OCI-LY3 (cell line): ENCODE results near the gene USP7.

Source experiments
- H2AFZ ChIP-seq: fragments of 200-600, 300-600 bp; shearing (Covaris generic); 2 replicates; pipeline ENCODE4 v1.6.0; 2014; ENCODE audit warnings: antibody characterized with exemption, low read depth, low read length
- H3K27ac ChIP-seq: fragments of 200-600, 300-600 bp; sonication (generic); 2 replicates; pipeline ENCODE4 v1.5.1; 2014; ENCODE audit warnings: mild to moderate bottlenecking, low read length, moderate library complexity, mixed read lengths
- H3K27me3 ChIP-seq: fragments of 200-600, 300-600 bp; sonication (generic); 2 replicates; pipeline ENCODE4 v1.6.1; 2014; ENCODE audit warnings: low read depth, low read length, mixed read lengths
- H3K36me3 ChIP-seq: fragments of 200-600, 300-600 bp; sonication (generic); replicated peaks from 2 replicates; pipeline ENCODE3; 2014; ENCODE audit warnings: low read depth, low read length, mixed read lengths
- H3K4me1 ChIP-seq: fragments of 300-600, 200-600 bp; sonication (generic); 2 replicates; pipeline ENCODE4 v1.6.1; 2014; ENCODE audit warnings: low read length, mixed read lengths
- H3K4me2 ChIP-seq: fragments of 200-600, 300-600 bp; sonication (generic); 2 replicates; pipeline ENCODE4 v1.6.1; 2014; ENCODE audit warnings: low read length, mixed read lengths
- H3K4me3 ChIP-seq: fragments of 300-600, 200-600 bp; sonication (generic); 2 replicates; pipeline ENCODE4 v1.5.1; 2014; ENCODE audit warnings: antibody characterized with exemption, mild to moderate bottlenecking, low read length, moderate library complexity
- H3K79me2 ChIP-seq: fragments of 300-600, 200-600 bp; shearing (Covaris generic); 2 replicates; pipeline ENCODE4 v1.6.1; 2014; ENCODE audit warnings: mild to moderate bottlenecking, low read length, mixed read lengths
- H3K9ac ChIP-seq: fragments of 300-600, 200-600 bp; shearing (Covaris generic); 2 replicates; pipeline ENCODE4 v1.6.0; 2014; ENCODE audit warnings: mild to moderate bottlenecking, low read length, moderate library complexity
- H3K9me3 ChIP-seq: fragments of 200-600, 300-600 bp; shearing (Covaris generic); 2 replicates; pipeline ENCODE4 v1.6.1; 2014; ENCODE audit warnings: low read length, mixed read lengths; ENCODE audit not compliant: insufficient read depth
- H4K20me1 ChIP-seq: fragments of 200-600, 300-600 bp; sonication (generic); 2 replicates; pipeline ENCODE4 v1.6.1; 2016; ENCODE audit warnings: low read length, mixed read lengths; ENCODE audit not compliant: insufficient read depth
- CTCF ChIP-seq: fragments of 200-600, 300-600 bp; sonication (generic); IDR thresholded peaks from 2 replicates; pipeline ENCODE4 v1.5.1; 2014; ENCODE audit warnings: antibody characterized with exemption, low read length, low read depth
- EZH2phosphoT487 ChIP-seq: fragments of 200-600 bp; shearing (Covaris generic); IDR thresholded peaks from 2 replicates; pipeline ENCODE4 v1.6.1; 2018; ENCODE audit warnings: antibody characterized with exemption, mixed run types, low read depth

Gene USP7

GRCh38 chr16:8966817-8967131 lies 3.1 kb upstream of the USP7 start:
- Histone ChIP-seq H3K27me3 (no peaks in the 10 kb centered on the region), H3K27ac (no peak overlapping the region)

GRCh38 chr16:8964462-8964861 lies 756 bp upstream of the USP7 start:
- H3K79me2 ChIP-seq, result peaks cover 48% of the 10 kb centered on the region
- H3K36me3 ChIP-seq, result peaks cover 7% of the 10 kb centered on the region
- H2AFZ ChIP-seq, result peak overlapping the region; percentile 59
- no peaks in the 10 kb centered on the region for H3K9me3 ChIP-seq
- no peak for TF ChIP-seq EZH2phosphoT487
- TF ChIP-seq CTCF, result no peak
- peak overlapping the region; percentile 71 for H3K4me2 ChIP-seq
- H3K27ac ChIP-seq, result no peak overlapping the region
- H3K4me1 ChIP-seq, result peaks cover 28% of the 10 kb centered on the region
- peaks cover 33% of the 10 kb centered on the region for H4K20me1 ChIP-seq
- peak overlapping the region; percentile 78 for H3K4me3 ChIP-seq
- no peaks in the 10 kb centered on the region for H3K27me3 ChIP-seq
- peak overlapping the region; percentile 59 for H3K9ac ChIP-seq

More at GRCh38 chr16:8966817-8967131, 3.1 kb upstream of the USP7 start:
- Histone ChIP-seq H3K36me3 (peaks cover 5% of the 10 kb centered on the region), H3K4me1 (peaks cover 5% of the 10 kb centered on the region), H2AFZ (no peak overlapping the region), H3K4me2 (no peak overlapping the region), H3K79me2 (peaks cover 25% of the 10 kb centered on the region), H3K9ac (no peak overlapping the region), H3K9me3 (no peaks in the 10 kb centered on the region), H4K20me1 (peaks cover 10% of the 10 kb centered on the region), H3K4me3 (no peak overlapping the region)
- TF ChIP-seq EZH2phosphoT487 (no peak), CTCF (no peak)

GRCh38 chr16:8963010-8963820 lies 491 bp downstream of the USP7 start:
- Histone ChIP-seq H3K79me2 (peaks cover 60% of the 10 kb centered on the region), H3K9ac (peak overlapping the region; percentile 49), H3K4me1 (peaks cover 36% of the 10 kb centered on the region), H3K9me3 (no peaks in the 10 kb centered on the region), H3K4me3 (peak overlapping the region; percentile 78), H3K36me3 (peaks cover 7% of the 10 kb centered on the region), H4K20me1 (peaks cover 46% of the 10 kb centered on the region), H3K27ac (peak overlapping the region; percentile 8; the same call in 1 of the 2 replicates), H2AFZ (no peak overlapping the region), H3K4me2 (peak overlapping the region; percentile 93), H3K27me3 (no peaks in the 10 kb centered on the region)
- TF ChIP-seq EZH2phosphoT487 (no peak), CTCF (no peak)

- Histone ChIP-seq H3K4me3 (peak overlapping the region; percentile 78), H3K27ac (peak overlapping the region; percentile 8; the same call in 1 of the 2 replicates), H3K36me3 (peaks cover 7% of the 10 kb centered on the region), H4K20me1 (peaks cover 53% of the 10 kb centered on the region), H3K4me1 (peaks cover 37% of the 10 kb centered on the region), H3K9me3 (no peaks in the 10 kb centered on the region), H3K4me2 (peak overlapping the region; percentile 93), H2AFZ (no peak overlapping the region), H3K79me2 (peaks cover 68% of the 10 kb centered on the region), H3K27me3 (no peaks in the 10 kb centered on the region), H3K9ac (peak overlapping the region; percentile 49)
- TF ChIP-seq CTCF (no peak), EZH2phosphoT487 (no peak)
Measured at GRCh38 chr16:8962393-8963009, 1.2 kb downstream of the USP7 start.
